Measurements from ENCODE around the gene ARFGAP3.

GRCh38 chr22:42799061-42799460 is 58.0 kb downstream of the ARFGAP3 start:
- no peak for TF ChIP-seq CTCF (IDR thresholded peaks at IDR 0.05)
- no peak for TF ChIP-seq POLR2A (IDR thresholded peaks at IDR 0.05)
